HL-60 (cell line): ENCODE results near the gene MOK.
"Not testable (repeated sequence)": the region's sequence is repeated elsewhere in the genome, so short reads cannot be mapped to it uniquely, and the experiment has no call there.

Experiments used
- CTCF ChIP-seq: IDR thresholded peaks from one replicate; pipeline ENCODE4 v1.5.1; 2011; ENCODE audit warnings: low read length, control low read depth, inconsistent platforms; ENCODE audit not compliant: insufficient read depth
- POLR2AphosphoS5 ChIP-seq: IDR thresholded peaks from 2 replicates; pipeline ENCODE4 v1.6.1; 2012; ENCODE audit warnings: low read depth
- REST ChIP-seq: IDR thresholded peaks from 2 replicates; pipeline ENCODE4 v1.6.1; 2012; ENCODE audit warnings: low read depth; ENCODE audit not compliant: insufficient replicate concordance
- SPI1 ChIP-seq: IDR thresholded peaks from 2 replicates; pipeline ENCODE4 v1.6.1; 2012; ENCODE audit warnings: low read depth, mild to moderate bottlenecking, borderline replicate concordance

GRCh38 chr14:102329381-102329780, 24.4 kb upstream of the MOK start:
- TF ChIP-seq CTCF, POLR2AphosphoS5, SPI1, REST: not testable (repeated sequence)
